B cell (primary cell): ENCODE results near the gene RC3H2. TPM values are rescaled to one million over a fixed set of nuclear protein-coding genes. Genes with fewer than 3 reads are reported as not detected.

Source experiments
- ATAC-seq: fragments of 200-7000 bp; cut with Tn5 transposase; one replicate; pipeline ENCODE4 v1.10.0; 2021; ENCODE audit warnings: low read depth, mild to moderate bottlenecking, moderate number of reproducible peaks, moderate library complexity
- CTCF ChIA-PET: fragments of 350-600 bp; sonication (Branson Sonifier 250); formaldehyde crosslinking; loops from one replicate; lab custom pipeline; 2021; ENCODE audit warnings: antibody characterized with exemption, inconsistent platforms; lab: Charles Lee
- POLR2A ChIA-PET: fragments of 350-600 bp; sonication (Branson Sonifier 250); formaldehyde crosslinking; loops from one replicate; lab custom pipeline; 2021; ENCODE audit warnings: antibody characterized with exemption; lab: Charles Lee
- DNase-seq: peaks from one replicate; pipeline ENCODE4 v3.0.0; 2013
- H2AFZ ChIP-seq: 2 replicates; pipeline ENCODE4 v1.6.1; 2012; ENCODE audit warnings: mild to moderate bottlenecking, low read depth, low read length; ENCODE audit not compliant: insufficient read depth, poor library complexity, severe bottlenecking
- H3K27ac ChIP-seq, 2 donors: 1 replicate in 1 of 2; 2 replicates in 1 of 2; pipeline ENCODE4 v1.5.1; 2012 to 2013; ENCODE audit warnings: low read length in 2 of 2, mild to moderate bottlenecking in 2 of 2, moderate library complexity in 1 of 2
- H3K27me3 ChIP-seq, 4 experiments: fragments of 200-600 bp in 1 of 4; sonication (generic) in 1 of 4; replicated peaks in 1 of 4; 1 replicate in 2 of 4; 2 replicates in 2 of 4; pipeline versions ENCODE4 v1.6.1 to v1.7.0; 2013 to 2016; ENCODE audit warnings: low read length in 3 of 4, mild to moderate bottlenecking in 2 of 4, mixed read lengths in 1 of 4, moderate library complexity in 1 of 4; ENCODE audit not compliant: insufficient read depth in 4 of 4, control insufficient read depth in 3 of 4; ENCODE audit errors: control extremely low read depth in 1 of 4
- H3K36me3 ChIP-seq, 2 experiments: replicated peaks in 1 of 2; 1 replicate in 1 of 2; 2 replicates in 1 of 2; pipeline versions ENCODE4 v1.6.1 to v1.7.1; 2013; ENCODE audit warnings: low read length in 1 of 2; ENCODE audit not compliant: insufficient read depth in 2 of 2, control insufficient read depth in 1 of 2; ENCODE audit errors: control extremely low read depth in 1 of 2, extremely low read depth in 1 of 2
- H3K4me1 ChIP-seq, 2 donors: fragments of 200-600 bp in 1 of 2; sonication (generic) in 1 of 2; 1 replicate in 1 of 2; 2 replicates in 1 of 2; pipeline versions ENCODE4 v1.5.1 to v1.6.1; 2013 to 2017; ENCODE audit warnings: low read length in 2 of 2; ENCODE audit not compliant: control insufficient read depth in 2 of 2, insufficient read depth in 2 of 2
- H3K4me2 ChIP-seq: replicated peaks from 2 replicates; pipeline ENCODE3; 2012; ENCODE audit warnings: mild to moderate bottlenecking, low read depth, low read length; ENCODE audit not compliant: poor library complexity, severe bottlenecking
- H3K4me3 ChIP-seq, 5 experiments: fragments of 200-600 bp in 1 of 5; sonication (generic) in 1 of 5; 1 replicate in 3 of 5; 2 replicates in 2 of 5; pipeline versions ENCODE4 v1.5.1 to v1.7.0; 2011 to 2016; ENCODE audit warnings: low read length in 4 of 5, mild to moderate bottlenecking in 4 of 5, low read depth in 2 of 5, control low read depth in 1 of 5, moderate library complexity in 1 of 5; ENCODE audit not compliant: insufficient read depth in 1 of 5; ENCODE audit errors: control extremely low read depth in 1 of 5, extremely low read depth in 1 of 5
- H3K79me2 ChIP-seq: fragments of 200-600 bp; sonication (generic); one replicate; pipeline ENCODE4 v1.6.0; 2016; ENCODE audit warnings: low read length; ENCODE audit not compliant: control insufficient read depth, insufficient read depth
- H3K9ac ChIP-seq: fragments of 200-600 bp; sonication (generic); 2 replicates; pipeline ENCODE4 v1.6.1; 2017; ENCODE audit warnings: mild to moderate bottlenecking, low read length, moderate library complexity
- H3K9me3 ChIP-seq, 3 donors: one replicate each; pipeline versions ENCODE4 v1.6.1 to v1.7.1; 2013; ENCODE audit warnings: low read length in 2 of 3; ENCODE audit not compliant: control insufficient read depth in 2 of 3, insufficient read depth in 1 of 3; ENCODE audit errors: control extremely low read depth in 1 of 3
- H4K20me1 ChIP-seq: 2 replicates; pipeline ENCODE4 v1.6.0; 2012; ENCODE audit warnings: mild to moderate bottlenecking, low read length; ENCODE audit not compliant: insufficient read depth, control insufficient read depth, poor library complexity, severe bottlenecking
- H3K27ac Mint-ChIP-seq: one replicate; pipeline ENCODE4 v1.8.0; 2021; ENCODE audit warnings: mixed read lengths
- H3K27me3 Mint-ChIP-seq: one replicate; pipeline ENCODE4 v1.8.0; 2021; ENCODE audit warnings: mixed read lengths
- H3K4me1 Mint-ChIP-seq: one replicate; pipeline ENCODE4 v1.8.0; 2021; ENCODE audit warnings: mixed read lengths
- H3K4me3 Mint-ChIP-seq: one replicate; pipeline ENCODE4 v1.8.0; 2021; ENCODE audit warnings: mixed read lengths
- H3K9me3 Mint-ChIP-seq: one replicate; pipeline ENCODE4 v1.8.0; 2022; ENCODE audit warnings: mixed read lengths; ENCODE audit not compliant: insufficient read depth
- EZH2 ChIP-seq: IDR thresholded peaks from 2 replicates; pipeline ENCODE4 v1.6.1; 2012; ENCODE audit warnings: borderline replicate concordance, low read depth, mild to moderate bottlenecking, moderate library complexity, low read length; ENCODE audit not compliant: insufficient read depth, poor library complexity, severe bottlenecking
- WGBS: methylation state at CpG from one replicate; pipeline ENCODE4 v1.1.5; 2013; ENCODE audit warnings: missing lambda C conversion rate; ENCODE audit not compliant: insufficient coverage; 5-methylcytosine and 5-hydroxymethylcytosine counted together
- intact Hi-C: fragments of 100-400 bp; cut with micrococcal nuclease; formaldehyde crosslinking; loops from one replicate; pipeline ENCODE4 v1.10.0; 2022
- polyA plus RNA-seq: library from polyadenylated mRNA; depleted of rRNA; stranded (reverse); fragments of >200 nt; gene quantifications from 2 replicates; pipeline ENCODE4 v1.2.3, GENCODE V29; 2012
- total RNA-seq, 2 donors: library from RNA; stranded (reverse); fragments of 120-200 nt in 1 of 2; gene quantifications; 1 replicate in 1 of 2; 2 replicates in 1 of 2; pipeline versions ENCODE4 v1.2.3 to v1.2.4, GENCODE V29; 2013 to 2022
- TF ChIP-seq, protein P1 (sequence below): fragments of 200-600 bp; IDR thresholded peaks from one replicate; pipeline ENCODE4 v1.8.0; 2022; ENCODE audit warnings: antibody characterized with exemption, mild to moderate bottlenecking

The RC3H2 gene
- total and polyA plus RNA-seq, 2 donors (not counting 1 experiment from before 2014, with no cell fraction given): 17.2 to 74.4 TPM

DNA sequence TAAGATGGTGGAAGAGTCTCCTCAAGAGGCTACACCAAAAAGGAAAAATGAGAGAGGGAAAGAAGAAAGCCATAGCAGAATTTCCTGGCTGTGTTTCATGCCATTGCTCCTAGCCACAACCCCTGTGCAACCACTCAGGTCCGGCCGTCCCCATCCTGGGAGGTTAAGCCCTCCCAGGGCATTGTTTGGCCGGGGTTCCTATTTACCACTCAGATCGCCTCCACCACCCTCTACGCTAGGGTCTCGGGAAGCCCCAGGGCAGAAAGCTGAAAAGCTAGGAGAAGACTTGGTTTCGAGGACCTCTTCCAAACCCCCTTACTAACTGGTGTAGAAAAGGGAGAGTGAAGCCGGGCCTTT is 715 bp downstream of the RC3H2 start:
- POLR2A ChIA-PET: interaction anchor here (0.6 to 2.9 kb wide), 6 partner anchors 9 to 311 kb away, joined by 3 to 28 read pairs (median 6); partner anchors contain the start of genes RABGAP1, ZBTB26 and ZBTB6
- Histone ChIP-seq H3K27ac (peak overlapping the region; percentile 79 to 94), H3K9me3 (no peaks in the 10 kb centered on the region), H3K79me2 (peaks cover 62% of the 10 kb centered on the region), H3K4me1 (peaks cover 17 to 34% of the 10 kb centered on the region in 2 donors), H4K20me1 (no peaks in the 10 kb centered on the region), H3K36me3 (no peaks in the 10 kb centered on the region), H3K4me3 (peak overlapping the region; percentile 58 to 95 (median 85)), H3K9ac (peak overlapping the region; percentile 97), H3K4me2 (peak overlapping the region; percentile 89), H2AFZ (peak overlapping the region; percentile 89), H3K27me3 (no peaks in the 10 kb centered on the region)
- intact Hi-C loops: loop anchor here (2.0 to 10.0 kb wide), 4 partner anchors 26 to 440 kb away; partner anchors contain the start of genes STRBP and ZBTB26
- Mint-ChIP-seq H3K9me3 (no peaks in the 10 kb centered on the region), H3K27ac (peak overlapping the region; percentile 92), H3K27me3 (no peaks in the 10 kb centered on the region), H3K4me1 (peaks cover 34% of the 10 kb centered on the region), H3K4me3 (peak overlapping the region; percentile 95)
- DNase-seq: no peak
- ATAC-seq: peak; percentile 0
- CTCF ChIA-PET: interaction anchor here (1.1 to 2.5 kb wide), 5 partner anchors 8 to 445 kb away, joined by 3 to 14 read pairs (median 7); partner anchors contain the start of genes PDCL, RABGAP1 and ZBTB6
- no peak for TF ChIP-seq EZH2
- 0% methylated on average over 3 of the region's 8 CpGs for WGBS

DNA sequence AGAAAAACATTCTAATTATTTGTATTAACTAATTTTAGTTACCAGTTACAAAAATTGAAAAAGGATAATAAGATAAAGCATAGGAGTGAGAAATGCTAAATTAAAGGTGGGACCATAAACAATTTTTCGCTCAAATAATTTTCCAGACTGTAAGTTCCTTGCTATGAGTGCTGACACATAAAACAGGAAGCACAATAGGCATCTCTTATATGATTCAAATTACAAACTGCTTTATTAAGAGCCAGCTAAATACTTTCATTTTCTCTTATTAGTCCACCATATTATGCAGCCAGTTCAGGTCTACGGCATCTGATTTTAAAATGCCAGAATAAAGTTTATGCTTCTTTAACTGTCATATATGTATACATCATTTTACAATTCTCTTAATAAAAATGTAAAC is 4.4 kb downstream of the RC3H2 start:
- intact Hi-C loops: loop anchor here (10.0 kb wide), 2 partner anchors 364 to 444 kb away; partner anchors contain the start of gene STRBP
- H3K4me1 ChIP-seq: peaks cover 26 to 45% of the 10 kb centered on the region in 2 donors
- peak overlapping the region; percentile 73 for H3K4me2 ChIP-seq
- DNase-seq (peak; percentile 61), ATAC-seq (no peak)
- H3K4me3 ChIP-seq: peak overlapping the region in 4 of 5 experiments; percentile 0 to 63 (median 7)
- CTCF ChIA-PET: no interaction called here
- H3K4me1 Mint-ChIP-seq: peaks cover 47% of the 10 kb centered on the region
- POLR2A ChIA-PET: interaction anchor here (1.2 kb wide), 1 partner anchor 12 kb away, joined by 4 read pairs; the partner anchor contains the start of gene ZBTB6
- H3K9me3 Mint-ChIP-seq: no peaks in the 10 kb centered on the region
- TF ChIP-seq, protein P1, sequence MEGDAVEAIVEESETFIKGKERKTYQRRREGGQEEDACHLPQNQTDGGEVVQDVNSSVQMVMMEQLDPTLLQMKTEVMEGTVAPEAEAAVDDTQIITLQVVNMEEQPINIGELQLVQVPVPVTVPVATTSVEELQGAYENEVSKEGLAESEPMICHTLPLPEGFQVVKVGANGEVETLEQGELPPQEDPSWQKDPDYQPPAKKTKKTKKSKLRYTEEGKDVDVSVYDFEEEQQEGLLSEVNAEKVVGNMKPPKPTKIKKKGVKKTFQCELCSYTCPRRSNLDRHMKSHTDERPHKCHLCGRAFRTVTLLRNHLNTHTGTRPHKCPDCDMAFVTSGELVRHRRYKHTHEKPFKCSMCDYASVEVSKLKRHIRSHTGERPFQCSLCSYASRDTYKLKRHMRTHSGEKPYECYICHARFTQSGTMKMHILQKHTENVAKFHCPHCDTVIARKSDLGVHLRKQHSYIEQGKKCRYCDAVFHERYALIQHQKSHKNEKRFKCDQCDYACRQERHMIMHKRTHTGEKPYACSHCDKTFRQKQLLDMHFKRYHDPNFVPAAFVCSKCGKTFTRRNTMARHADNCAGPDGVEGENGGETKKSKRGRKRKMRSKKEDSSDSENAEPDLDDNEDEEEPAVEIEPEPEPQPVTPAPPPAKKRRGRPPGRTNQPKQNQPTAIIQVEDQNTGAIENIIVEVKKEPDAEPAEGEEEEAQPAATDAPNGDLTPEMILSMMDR: no peak
- no peak for TF ChIP-seq EZH2
- peaks cover 3% of the 10 kb centered on the region for H4K20me1 ChIP-seq
- H3K27me3 ChIP-seq: no peaks in the 10 kb centered on the region
- H3K9ac ChIP-seq: peak overlapping the region; percentile 59
- H3K9me3 ChIP-seq: no peaks in the 10 kb centered on the region
- peak overlapping the region; percentile 46 for H3K4me3 Mint-ChIP-seq
- peaks cover 0 to 6% of the 10 kb centered on the region in 2 experiments for H3K36me3 ChIP-seq
- WGBS: no CpG with 5 or more reads among the region's 2 CpGs
- H3K27ac ChIP-seq: peak overlapping the region; percentile 30 to 78
- peak overlapping the region; percentile 44 for H3K27ac Mint-ChIP-seq
- H3K79me2 ChIP-seq: peaks cover 87% of the 10 kb centered on the region
- peak overlapping the region; percentile 70 for H2AFZ ChIP-seq
- no peaks in the 10 kb centered on the region for H3K27me3 Mint-ChIP-seq
